OCI-LY7 (cell line): Measurements from ENCODE around the gene TMEM200B. TPM values are rescaled to one million over a fixed set of nuclear protein-coding genes. Genes with fewer than 3 reads are reported as not detected.

ENCODE experiments used
- BruUV-seq: library from RNA; stranded (reverse); fragments of 400-500 nt; replicated peaks from 2 replicates; lab custom pipeline; 2021; lab: Mats Ljungman, UMichigan
- CTCF ChIA-PET: fragments of 300-600 bp; sonication (Branson Sonifier 250); formaldehyde crosslinking; loops from one replicate; lab custom pipeline; 2022; ENCODE audit warnings: antibody characterized with exemption; ENCODE audit not compliant: unreplicated experiment; lab: Charles Lee
- POLR2A ChIA-PET: fragments of 300-600 bp; sonication (Branson Sonifier 250); formaldehyde crosslinking; loops from one replicate; lab custom pipeline; 2022; ENCODE audit warnings: antibody characterized with exemption; lab: Charles Lee
- DNase-seq: peaks from one replicate; pipeline ENCODE4 v3.0.0-alpha.2; 2015; ENCODE audit warnings: low spot score
- H2AFZ ChIP-seq: fragments of 200-600 bp; sonication (generic), shearing (Covaris generic); 2 replicates; pipeline ENCODE4 v1.6.1; 2014; ENCODE audit warnings: mild to moderate bottlenecking, antibody characterized with exemption, low read length, moderate library complexity
- H3K27ac ChIP-seq: fragments of 200-600 bp; sonication (generic); 2 replicates; pipeline ENCODE4 v1.5.1; 2014; ENCODE audit warnings: mixed run types, low read depth, mild to moderate bottlenecking, moderate library complexity, low read length, inconsistent platforms; ENCODE audit not compliant: poor library complexity, severe bottlenecking
- H3K36me3 ChIP-seq: fragments of 200-600 bp; sonication (generic); 2 replicates; pipeline ENCODE4 v1.6.1; 2014; ENCODE audit warnings: mild to moderate bottlenecking, antibody characterized with exemption, low read length, moderate library complexity, mixed read lengths; ENCODE audit not compliant: insufficient read depth
- H3K4me1 ChIP-seq: fragments of 200-600 bp; sonication (generic); 2 replicates; pipeline ENCODE4 v1.5.1; 2014; ENCODE audit warnings: mild to moderate bottlenecking, low read length; ENCODE audit not compliant: insufficient read depth, poor library complexity, severe bottlenecking
- H3K4me2 ChIP-seq: fragments of 200-600 bp; sonication (generic); 2 replicates; pipeline ENCODE4 v1.6.1; 2014; ENCODE audit warnings: mild to moderate bottlenecking, low read length
- H3K4me3 ChIP-seq: fragments of 200-600 bp; sonication (generic); 2 replicates; pipeline ENCODE4 v1.5.1; 2014; ENCODE audit warnings: mild to moderate bottlenecking, low read depth, low read length; ENCODE audit not compliant: poor library complexity, severe bottlenecking
- H3K79me2 ChIP-seq: fragments of 200-600 bp; sonication (generic); 2 replicates; pipeline ENCODE4 v1.6.1; 2016; ENCODE audit warnings: low read depth, mild to moderate bottlenecking, low read length, moderate library complexity, mixed read lengths; ENCODE audit not compliant: insufficient read depth
- H3K9me2 ChIP-seq: fragments of 200-600 bp; sonication (generic); 2 replicates; pipeline ENCODE4 v1.6.1; 2016; ENCODE audit warnings: mild to moderate bottlenecking, low read length, mixed read lengths; ENCODE audit not compliant: insufficient read depth
- H3K9me3 ChIP-seq: fragments of 200-600 bp; sonication (generic); 2 replicates; pipeline ENCODE4 v1.6.1; 2014; ENCODE audit warnings: mild to moderate bottlenecking, mixed run types, low read length, mixed read lengths
- H4K20me1 ChIP-seq: fragments of 200-600 bp; sonication (generic); 2 replicates; pipeline ENCODE4 v1.6.1; 2014; ENCODE audit warnings: mild to moderate bottlenecking, antibody characterized with exemption, low read length, moderate library complexity, mixed read lengths; ENCODE audit not compliant: insufficient read depth
- CTCF ChIP-seq: fragments of 200-600 bp; sonication (generic); conservative IDR thresholded peaks from 2 replicates; pipeline ENCODE4 v1.5.1; 2014; ENCODE audit warnings: mild to moderate bottlenecking, antibody characterized with exemption, low read length, moderate library complexity, mixed read lengths
- EZH2phosphoT487 ChIP-seq: fragments of 200-600 bp; sonication (generic); IDR thresholded peaks from 2 replicates; pipeline ENCODE4 v1.6.1; 2018; ENCODE audit warnings: low read depth, borderline replicate concordance, mild to moderate bottlenecking, mixed run types, antibody characterized with exemption, low read length, moderate library complexity, mixed read lengths
- intact Hi-C: fragments of 100-400 bp; cut with micrococcal nuclease; formaldehyde crosslinking; loops from one replicate; pipeline ENCODE4 v1.10.0; 2022; ENCODE audit not compliant: unreplicated experiment
- total RNA-seq, 2 experiments: library from RNA; depleted of rRNA in 1 of 2; stranded (reverse); fragments of >200 nt in 1 of 2; shearing (Covaris generic) in 1 of 2; gene quantifications; 2 replicates each; pipeline ENCODE4 v1.2.3, GENCODE V29; 2014 to 2022

The TMEM200B gene
- total RNA-seq, 2 experiments from 2014 or later: not detected

- no peak overlapping the region for H3K4me2 ChIP-seq
- no TSS peak for BruUV-seq
- POLR2A ChIA-PET: interaction anchor here (0.6 kb wide), 1 partner anchor 1553 kb away, joined by 5 read pairs; no protein-coding TSS in a partner anchor
- no peaks in the 10 kb centered on the region for H3K9me3 ChIP-seq
- no peak overlapping the region for H3K27ac ChIP-seq
- H3K4me1 ChIP-seq: no peaks in the 10 kb centered on the region
- no peak overlapping the region for H3K4me3 ChIP-seq
- peaks cover 56% of the 10 kb centered on the region for H3K36me3 ChIP-seq
- DNase-seq: no peak
- no peaks in the 10 kb centered on the region for H3K79me2 ChIP-seq
- no peak overlapping the region for H2AFZ ChIP-seq
- no peaks in the 10 kb centered on the region for H3K9me2 ChIP-seq
- CTCF ChIA-PET: no interaction called here
- no peaks in the 10 kb centered on the region for H4K20me1 ChIP-seq
- intact Hi-C loops: no loop called here
- no peak for TF ChIP-seq EZH2phosphoT487
- TF ChIP-seq CTCF: no peak
Measured at GRCh38 chr1:29100487-29100886, 23.2 kb downstream of the TMEM200B start.

- no peaks in the 10 kb centered on the region for H3K4me1 ChIP-seq
- DNase-seq: no peak
- peaks cover 62% of the 10 kb centered on the region for H3K36me3 ChIP-seq
- intact Hi-C loops: no loop called here
- no peaks in the 10 kb centered on the region for H4K20me1 ChIP-seq
- no peaks in the 10 kb centered on the region for H3K9me2 ChIP-seq
- H2AFZ ChIP-seq: no peak overlapping the region
- CTCF ChIA-PET: no interaction called here
- no peak overlapping the region for H3K4me2 ChIP-seq
- no peak overlapping the region for H3K4me3 ChIP-seq
- H3K9me3 ChIP-seq: no peaks in the 10 kb centered on the region
- no peak overlapping the region for H3K27ac ChIP-seq
- no TSS peak for BruUV-seq
- TF ChIP-seq CTCF (no peak), EZH2phosphoT487 (no peak)
- POLR2A ChIA-PET: interaction anchor here (0.7 kb wide), 1 partner anchor 653 kb away, joined by 4 read pairs; no protein-coding TSS in a partner anchor
- H3K79me2 ChIP-seq: no peaks in the 10 kb centered on the region
Measured at GRCh38 chr1:29099286-29099685, 24.4 kb downstream of the TMEM200B start.

- ChIA-PET POLR2A (interaction anchor here (1.0 kb wide), 1 partner anchor 8 kb away, joined by 3 read pairs; no protein-coding TSS in a partner anchor), CTCF (no interaction called here)
- Histone ChIP-seq H3K79me2 (no peaks in the 10 kb centered on the region), H3K9me3 (no peaks in the 10 kb centered on the region), H4K20me1 (no peaks in the 10 kb centered on the region), H3K4me1 (no peaks in the 10 kb centered on the region), H3K4me3 (no peak overlapping the region), H3K4me2 (no peak overlapping the region), H3K9me2 (no peaks in the 10 kb centered on the region), H3K27ac (no peak overlapping the region), H2AFZ (no peak overlapping the region), H3K36me3 (peaks cover 64% of the 10 kb centered on the region)
- TF ChIP-seq EZH2phosphoT487: no peak
- no peak for TF ChIP-seq CTCF
- intact Hi-C loops: no loop called here
- no TSS peak for BruUV-seq
- no peak for DNase-seq
Measured at GRCh38 chr1:29096231-29096886, 27.3 kb downstream of the TMEM200B start.
